Progenitor cell of endocrine pancreas (in vitro differentiated cells): ENCODE results near the gene EIF4B. TPM values are rescaled to one million over a fixed set of nuclear protein-coding genes. Genes with fewer than 3 reads are reported as not detected.

Experiments
- DNase-seq: peaks from one replicate; pipeline ENCODE4 v3.0.0; 2021; ENCODE audit warnings: low spot score; ENCODE audit not compliant: unreplicated experiment
- H3K27ac Mint-ChIP-seq: 2 replicates; pipeline ENCODE4 v1.8.0; 2021; ENCODE audit warnings: mild to moderate bottlenecking, moderate library complexity, mixed read lengths
- H3K27me3 Mint-ChIP-seq: 2 replicates; pipeline ENCODE4 v1.8.0; 2021; ENCODE audit warnings: mixed read lengths
- H3K36me3 Mint-ChIP-seq: 2 replicates; pipeline ENCODE4 v1.8.0; 2022; ENCODE audit warnings: mixed read lengths; ENCODE audit not compliant: insufficient read depth
- H3K4me1 Mint-ChIP-seq: 2 replicates; pipeline ENCODE4 v1.8.0; 2021; ENCODE audit warnings: low read depth, mixed read lengths
- H3K4me3 Mint-ChIP-seq: 2 replicates; pipeline ENCODE4 v1.8.0; 2021; ENCODE audit warnings: low read depth, mild to moderate bottlenecking, moderate library complexity, mixed read lengths
- H3K9me3 Mint-ChIP-seq: 2 replicates; pipeline ENCODE4 v1.8.0; 2021; ENCODE audit warnings: low read depth, mixed read lengths
- CTCF ChIP-seq: fragments of 200-600 bp; sonication (generic); IDR thresholded peaks from one replicate; pipeline ENCODE4 v1.5.0; 2021; ENCODE audit warnings: antibody characterized with exemption, mild to moderate bottlenecking; ENCODE audit not compliant: unreplicated experiment
- total RNA-seq: library from RNA; stranded (reverse); gene quantifications from 2 replicates; pipeline ENCODE4 v1.2.1, GENCODE V29; 2021

The EIF4B gene
- total RNA-seq, 1 donor from 2014 or later = 447 TPM

- H3K36me3 Mint-ChIP-seq = peaks cover 22% of the 10 kb centered on the region
- H3K27ac Mint-ChIP-seq = no peak overlapping the region
- H3K4me1 Mint-ChIP-seq = peaks cover 44% of the 10 kb centered on the region
- DNase-seq = no peak
- H3K9me3 Mint-ChIP-seq = no peaks in the 10 kb centered on the region
- no peak for TF ChIP-seq CTCF
- no peaks in the 10 kb centered on the region for H3K27me3 Mint-ChIP-seq
- no peak overlapping the region for H3K4me3 Mint-ChIP-seq
Observed at GRCh38 chr12:53074283-53074998, 68.2 kb downstream of the EIF4B start.

GRCh38 chr12:53074999-53075370, 68.7 kb downstream of the EIF4B start:
- Mint-ChIP-seq H3K27ac (no peak overlapping the region), H3K27me3 (no peaks in the 10 kb centered on the region), H3K4me1 (peaks cover 47% of the 10 kb centered on the region), H3K36me3 (peaks cover 22% of the 10 kb centered on the region), H3K4me3 (no peak overlapping the region), H3K9me3 (no peaks in the 10 kb centered on the region)
- TF ChIP-seq CTCF = no peak
- no peak for DNase-seq

GRCh38 chr12:53076461-53076860, 70.2 kb downstream of the EIF4B start:
- no peak for DNase-seq
- H3K9me3 Mint-ChIP-seq = no peaks in the 10 kb centered on the region
- peak overlapping the region; percentile 87 for H3K27ac Mint-ChIP-seq
- peaks cover 47% of the 10 kb centered on the region for H3K4me1 Mint-ChIP-seq
- no peak for TF ChIP-seq CTCF
- no peaks in the 10 kb centered on the region for H3K27me3 Mint-ChIP-seq
- peak overlapping the region; percentile 60 for H3K4me3 Mint-ChIP-seq
- H3K36me3 Mint-ChIP-seq = peaks cover 22% of the 10 kb centered on the region

GRCh38 chr12:53077030-53077429, 70.8 kb downstream of the EIF4B start:
- DNase-seq = peak; percentile 45
- peaks cover 22% of the 10 kb centered on the region for H3K36me3 Mint-ChIP-seq
- TF ChIP-seq CTCF = no peak
- H3K27ac Mint-ChIP-seq = peak overlapping the region; percentile 87
- H3K9me3 Mint-ChIP-seq = no peaks in the 10 kb centered on the region
- H3K4me1 Mint-ChIP-seq = peaks cover 44% of the 10 kb centered on the region
- peak overlapping the region; percentile 60 for H3K4me3 Mint-ChIP-seq
- H3K27me3 Mint-ChIP-seq = no peaks in the 10 kb centered on the region

GRCh38 chr12:53078425-53079225, 72.4 kb downstream of the EIF4B start:
- DNase-seq = no peak
- Mint-ChIP-seq H3K9me3 (no peaks in the 10 kb centered on the region), H3K36me3 (peaks cover 18% of the 10 kb centered on the region), H3K4me3 (peak overlapping the region; percentile 80), H3K4me1 (peaks cover 35% of the 10 kb centered on the region), H3K27ac (peak overlapping the region; percentile 97), H3K27me3 (no peaks in the 10 kb centered on the region)
- peak; percentile 21 for TF ChIP-seq CTCF
